PC-9 (cell line): ENCODE results near the gene ZNF14. TPM values are rescaled to one million over a fixed set of nuclear protein-coding genes. Genes with fewer than 3 reads are reported as not detected.
"Not testable (repeated sequence)": the region's sequence is repeated elsewhere in the genome, so short reads cannot be mapped to it uniquely, and the experiment has no call there.

Experiments
- BruUV-seq: library from RNA; stranded (reverse); fragments of 400-500 nt; replicated peaks from 2 replicates; lab custom pipeline; 2021; lab: Mats Ljungman, UMichigan
- CTCF ChIA-PET: fragments of 300-600 bp; sonication (Branson Sonifier 250); formaldehyde crosslinking; loops from one replicate; lab custom pipeline; 2022; ENCODE audit warnings: antibody characterized with exemption; lab: Charles Lee
- POLR2A ChIA-PET: fragments of 300-600 bp; sonication (Branson Sonifier 250); formaldehyde crosslinking; loops from one replicate; lab custom pipeline; 2022; ENCODE audit warnings: antibody characterized with exemption; ENCODE audit not compliant: unreplicated experiment; lab: Charles Lee
- DNase-seq, 2 experiments: peaks; one replicate each; pipeline versions ENCODE4 v3.0.0 to v3.0.0-alpha.2; 2015 to 2022; ENCODE audit warnings: mixed read lengths in 1 of 2
- H2AFZ ChIP-seq: fragments of 200-600 bp; sonication (generic); 2 replicates; pipeline ENCODE4 v1.8.1; 2017; ENCODE audit warnings: antibody characterized with exemption
- H3F3A ChIP-seq: fragments of 200-600 bp; sonication (generic); 2 replicates; pipeline ENCODE4 v1.8.1; 2017; ENCODE audit warnings: antibody characterized with exemption, mild to moderate bottlenecking, low read depth; ENCODE audit not compliant: insufficient read depth
- H3K27ac ChIP-seq: fragments of 200-600 bp; sonication (generic); 2 replicates; pipeline ENCODE4 v1.6.1; 2016; ENCODE audit warnings: mixed run types
- H3K27me3 ChIP-seq: fragments of 200-600 bp; sonication (generic); 2 replicates; pipeline ENCODE4 v1.6.1; 2016; ENCODE audit warnings: low read depth, mixed run types; ENCODE audit not compliant: insufficient read depth
- H3K36me3 ChIP-seq: fragments of 200-600 bp; sonication (generic); 2 replicates; pipeline ENCODE4 v1.6.1; 2016; ENCODE audit warnings: low read depth, mixed run types
- H3K4me1 ChIP-seq: fragments of 200-600 bp; sonication (generic); replicated peaks from 2 replicates; pipeline ENCODE4 v1.6.1; 2016; ENCODE audit warnings: mixed run types; ENCODE audit not compliant: insufficient read depth
- H3K4me2 ChIP-seq: fragments of 200-600 bp; sonication (generic); 2 replicates; pipeline ENCODE4 v1.6.1; 2017; ENCODE audit warnings: mixed run types
- H3K4me3 ChIP-seq: fragments of 200-600 bp; sonication (generic); 2 replicates; pipeline ENCODE4 v1.6.1; 2016; ENCODE audit warnings: mixed run types
- H3K79me2 ChIP-seq: fragments of 200-600 bp; sonication (generic); 2 replicates; pipeline ENCODE4 v1.6.1; 2017; ENCODE audit warnings: low read depth, mixed run types
- H3K9me2 ChIP-seq: fragments of 200-600 bp; sonication (generic); 2 replicates; pipeline ENCODE4 v1.8.1; 2017; ENCODE audit warnings: mild to moderate bottlenecking; ENCODE audit not compliant: insufficient read depth
- H3K9me3 ChIP-seq: fragments of 200-600 bp; sonication (generic); 2 replicates; pipeline ENCODE4 v1.8.1; 2016; ENCODE audit warnings: low read depth; ENCODE audit not compliant: insufficient read depth
- H4K20me1 ChIP-seq: fragments of 200-600 bp; sonication (generic); 2 replicates; pipeline ENCODE4 v1.8.1; 2017; ENCODE audit not compliant: insufficient read depth
- EZH2 ChIP-seq: fragments of 200-600 bp; sonication (generic); IDR thresholded peaks from 2 replicates; pipeline ENCODE4 v1.8.0; 2017; ENCODE audit warnings: antibody characterized with exemption, low read depth
- intact Hi-C: fragments of 100-400 bp; cut with micrococcal nuclease; formaldehyde crosslinking; loops from one replicate; pipeline ENCODE4 v1.10.0; 2022; ENCODE audit not compliant: unreplicated experiment
- total RNA-seq: library from RNA; stranded (reverse); gene quantifications from 2 replicates; pipeline ENCODE4 v1.2.3, GENCODE V29; 2021
- TF ChIP-seq, protein P1 (sequence below): fragments of 200-600 bp; sonication (generic); conservative IDR thresholded peaks from 2 replicates; pipeline ENCODE4 v1.6.1; 2017; ENCODE audit warnings: mixed run types, antibody characterized with exemption, mild to moderate bottlenecking, moderate library complexity

The ZNF14 gene
- total RNA-seq, 1 experiment from 2014 or later = 2.8 TPM

DNA sequence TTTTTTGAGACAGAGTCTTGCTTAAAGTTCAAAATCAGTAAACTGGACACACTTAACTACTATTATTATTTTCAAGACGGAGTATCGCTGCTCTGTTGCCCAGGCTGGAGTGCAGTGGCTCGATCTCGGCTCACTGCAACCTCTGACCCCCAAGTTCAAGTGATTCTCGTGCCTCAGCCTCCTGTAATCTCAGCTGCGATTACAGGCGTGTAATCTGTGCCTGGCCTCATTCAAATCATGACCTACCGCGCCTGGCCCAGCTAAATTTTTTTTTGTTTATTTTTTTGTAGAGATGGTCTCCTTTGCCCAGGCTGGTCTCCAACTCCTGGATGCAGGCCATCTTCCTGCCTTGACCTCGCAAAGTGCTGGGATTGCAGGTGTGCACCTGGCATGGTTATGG, 41.2 kb downstream of the ZNF14 start:
- DNase-seq = no peak
- no peak for TF ChIP-seq EZH2
- TF ChIP-seq, protein P1, sequence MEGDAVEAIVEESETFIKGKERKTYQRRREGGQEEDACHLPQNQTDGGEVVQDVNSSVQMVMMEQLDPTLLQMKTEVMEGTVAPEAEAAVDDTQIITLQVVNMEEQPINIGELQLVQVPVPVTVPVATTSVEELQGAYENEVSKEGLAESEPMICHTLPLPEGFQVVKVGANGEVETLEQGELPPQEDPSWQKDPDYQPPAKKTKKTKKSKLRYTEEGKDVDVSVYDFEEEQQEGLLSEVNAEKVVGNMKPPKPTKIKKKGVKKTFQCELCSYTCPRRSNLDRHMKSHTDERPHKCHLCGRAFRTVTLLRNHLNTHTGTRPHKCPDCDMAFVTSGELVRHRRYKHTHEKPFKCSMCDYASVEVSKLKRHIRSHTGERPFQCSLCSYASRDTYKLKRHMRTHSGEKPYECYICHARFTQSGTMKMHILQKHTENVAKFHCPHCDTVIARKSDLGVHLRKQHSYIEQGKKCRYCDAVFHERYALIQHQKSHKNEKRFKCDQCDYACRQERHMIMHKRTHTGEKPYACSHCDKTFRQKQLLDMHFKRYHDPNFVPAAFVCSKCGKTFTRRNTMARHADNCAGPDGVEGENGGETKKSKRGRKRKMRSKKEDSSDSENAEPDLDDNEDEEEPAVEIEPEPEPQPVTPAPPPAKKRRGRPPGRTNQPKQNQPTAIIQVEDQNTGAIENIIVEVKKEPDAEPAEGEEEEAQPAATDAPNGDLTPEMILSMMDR = no peak
- Histone ChIP-seq H3K4me1 (no peaks in the 10 kb centered on the region), H4K20me1 (no peaks in the 10 kb centered on the region), H3K9me2 (no peaks in the 10 kb centered on the region), H3K79me2 (no peaks in the 10 kb centered on the region), H3K4me3 (no peak overlapping the region), H3K4me2 (no peak overlapping the region), H3K27ac (no peak overlapping the region), H3K9me3 (0 out of 2 replicates have a peak, but pooled peaks cover 4% of the 10 kb centered on the region), H2AFZ (no peak overlapping the region), H3F3A (no peaks in the 10 kb centered on the region), H3K36me3 (no peaks in the 10 kb centered on the region), H3K27me3 (no peaks in the 10 kb centered on the region)
- POLR2A ChIA-PET = interaction anchor here (0.7 kb wide), 1 partner anchor 23 kb away, joined by 4 read pairs; no protein-coding TSS in a partner anchor
- CTCF ChIA-PET = no interaction called here
- no TSS peak for BruUV-seq
- intact Hi-C loops = no loop called here

DNA sequence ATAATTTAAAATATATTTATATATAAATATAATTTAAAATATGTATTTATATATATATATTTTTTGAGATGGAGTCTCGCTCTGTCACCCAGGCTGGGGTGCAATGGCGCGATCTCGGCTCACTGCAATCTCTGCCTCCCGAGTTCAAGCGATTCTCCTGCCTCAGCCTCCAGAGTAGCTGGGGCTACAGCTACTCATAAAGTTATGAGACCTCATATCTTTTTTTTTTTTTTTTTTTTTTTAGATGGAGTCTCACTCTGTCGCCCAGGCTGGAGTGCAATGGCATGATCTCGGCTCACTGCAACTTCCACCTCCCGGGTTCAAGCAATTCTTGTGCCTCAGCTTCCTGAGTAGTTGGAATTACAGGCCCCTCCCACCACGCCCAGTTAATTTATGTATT, 43.9 kb downstream of the ZNF14 start:
- POLR2A ChIA-PET, H3K27ac ChIP-seq, H3F3A ChIP-seq, DNase-seq, H3K4me3 ChIP-seq, CTCF ChIA-PET, H3K9me2 ChIP-seq, H2AFZ ChIP-seq, H3K4me2 ChIP-seq, intact Hi-C loops, H3K36me3 ChIP-seq, BruUV-seq, H4K20me1 ChIP-seq, H3K4me1 ChIP-seq, H3K27me3 ChIP-seq, H3K79me2 ChIP-seq: not testable (repeated sequence)
- H3K9me3 ChIP-seq = peaks cover 14% of the 10 kb centered on the region; the same call in 1 of the 2 replicates

DNA sequence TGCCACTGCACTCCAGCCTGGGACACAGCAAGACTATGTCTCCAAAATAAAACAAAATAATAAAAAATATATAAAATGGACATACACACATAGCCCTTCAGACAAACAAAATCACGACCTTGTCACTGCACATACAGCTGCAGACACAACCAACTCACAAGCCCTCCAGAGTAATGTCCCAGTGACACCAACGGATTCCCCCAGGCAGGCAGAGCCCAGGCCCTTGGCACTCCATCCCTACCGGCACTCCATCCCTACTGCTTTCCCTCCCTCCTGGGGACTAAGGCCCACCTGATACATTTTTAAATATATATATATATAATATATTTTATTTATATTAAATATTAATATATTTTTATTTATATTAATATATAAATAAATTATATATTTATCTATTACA, 45.8 kb downstream of the ZNF14 start:
- DNase-seq = no peak
- Histone ChIP-seq H3K9me3 (peaks cover 17% of the 10 kb centered on the region), H3F3A (no peaks in the 10 kb centered on the region; the same call in 1 of the 2 replicates), H3K9me2 (no peaks in the 10 kb centered on the region), H3K36me3 (no peaks in the 10 kb centered on the region), H3K4me3 (no peak overlapping the region), H3K79me2 (no peaks in the 10 kb centered on the region), H3K4me1 (no peaks in the 10 kb centered on the region), H4K20me1 (no peaks in the 10 kb centered on the region), H3K4me2 (no peak overlapping the region), H2AFZ (no peak overlapping the region), H3K27me3 (no peaks in the 10 kb centered on the region), H3K27ac (no peak overlapping the region)
- no TSS peak for BruUV-seq
- intact Hi-C loops = no loop called here
- ChIA-PET POLR2A (no interaction called here), CTCF (no interaction called here)
- TF ChIP-seq, protein P1 = no peak
- no peak for TF ChIP-seq EZH2

DNA sequence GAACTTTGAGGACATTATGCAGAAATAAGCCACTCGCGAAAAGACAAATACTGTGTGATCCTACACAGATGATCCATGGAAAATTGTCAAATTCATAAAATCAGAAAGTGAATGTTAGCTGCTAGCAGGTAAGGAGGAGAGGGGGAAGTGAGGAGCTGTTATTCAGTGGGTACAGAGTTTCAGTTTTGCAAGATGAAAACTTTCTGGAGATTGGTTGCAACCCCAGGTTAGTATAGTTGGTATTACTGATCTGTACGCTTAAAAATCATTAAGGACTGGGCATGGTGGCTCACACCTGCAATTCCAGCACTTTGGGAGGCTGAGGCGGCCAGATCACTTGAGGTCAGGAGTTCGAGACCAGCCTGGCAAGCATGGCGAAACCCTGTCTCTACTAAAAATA, 46.3 kb downstream of the ZNF14 start:
- Histone ChIP-seq H3K4me2 (no peak overlapping the region), H3K4me1 (no peaks in the 10 kb centered on the region), H3K9me2 (no peaks in the 10 kb centered on the region), H2AFZ (no peak overlapping the region), H3K36me3 (no peaks in the 10 kb centered on the region), H3F3A (no peaks in the 10 kb centered on the region; the same call in 1 of the 2 replicates), H3K4me3 (no peak overlapping the region), H4K20me1 (no peaks in the 10 kb centered on the region), H3K9me3 (peaks cover 17% of the 10 kb centered on the region), H3K79me2 (no peaks in the 10 kb centered on the region), H3K27ac (no peak overlapping the region), H3K27me3 (no peaks in the 10 kb centered on the region)
- TF ChIP-seq, protein P1 = no peak
- no peak for TF ChIP-seq EZH2
- no TSS peak for BruUV-seq
- POLR2A ChIA-PET = no interaction called here
- CTCF ChIA-PET = no interaction called here
- DNase-seq = no peak
- intact Hi-C loops = no loop called here

DNA sequence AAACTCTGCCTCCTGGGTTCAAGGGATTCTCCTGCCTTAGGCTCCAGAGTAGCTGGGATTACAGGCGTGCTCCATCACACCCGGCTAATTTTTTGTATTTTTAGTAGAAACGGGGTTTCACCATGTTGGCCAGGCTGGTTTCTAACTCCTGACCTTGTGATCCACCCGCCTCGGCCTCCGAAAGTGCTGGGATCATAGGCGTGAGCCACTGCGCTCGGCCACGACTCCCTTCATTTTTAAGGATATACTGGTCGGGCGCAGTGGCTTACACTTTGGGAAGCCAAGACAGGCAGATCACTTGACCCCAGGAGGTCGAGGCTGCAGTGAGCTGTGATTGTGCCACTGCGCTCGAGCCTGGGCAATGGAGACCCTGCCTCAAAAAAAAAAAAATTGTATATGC, 46.8 kb downstream of the ZNF14 start:
- peaks cover 19% of the 10 kb centered on the region for H3K9me3 ChIP-seq
- H3K79me2 ChIP-seq, H3K36me3 ChIP-seq, DNase-seq, H3F3A ChIP-seq, H4K20me1 ChIP-seq, H3K27ac ChIP-seq, H3K27me3 ChIP-seq, H3K4me3 ChIP-seq, CTCF ChIA-PET, BruUV-seq, H2AFZ ChIP-seq, intact Hi-C loops, H3K9me2 ChIP-seq, H3K4me1 ChIP-seq, POLR2A ChIA-PET, H3K4me2 ChIP-seq: not testable (repeated sequence)
